ENCODE results near the gene ADAM12.

- TF ChIP-seq, protein P1, sequence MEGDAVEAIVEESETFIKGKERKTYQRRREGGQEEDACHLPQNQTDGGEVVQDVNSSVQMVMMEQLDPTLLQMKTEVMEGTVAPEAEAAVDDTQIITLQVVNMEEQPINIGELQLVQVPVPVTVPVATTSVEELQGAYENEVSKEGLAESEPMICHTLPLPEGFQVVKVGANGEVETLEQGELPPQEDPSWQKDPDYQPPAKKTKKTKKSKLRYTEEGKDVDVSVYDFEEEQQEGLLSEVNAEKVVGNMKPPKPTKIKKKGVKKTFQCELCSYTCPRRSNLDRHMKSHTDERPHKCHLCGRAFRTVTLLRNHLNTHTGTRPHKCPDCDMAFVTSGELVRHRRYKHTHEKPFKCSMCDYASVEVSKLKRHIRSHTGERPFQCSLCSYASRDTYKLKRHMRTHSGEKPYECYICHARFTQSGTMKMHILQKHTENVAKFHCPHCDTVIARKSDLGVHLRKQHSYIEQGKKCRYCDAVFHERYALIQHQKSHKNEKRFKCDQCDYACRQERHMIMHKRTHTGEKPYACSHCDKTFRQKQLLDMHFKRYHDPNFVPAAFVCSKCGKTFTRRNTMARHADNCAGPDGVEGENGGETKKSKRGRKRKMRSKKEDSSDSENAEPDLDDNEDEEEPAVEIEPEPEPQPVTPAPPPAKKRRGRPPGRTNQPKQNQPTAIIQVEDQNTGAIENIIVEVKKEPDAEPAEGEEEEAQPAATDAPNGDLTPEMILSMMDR (conservative IDR thresholded peaks at IDR 0.05): no peak
- TF ChIP-seq EZH2 (IDR thresholded peaks at IDR 0.05; ENCODE audit: low read depth): no peak
These were observed 336.1 kb downstream of the ADAM12 start for GRCh38 chr10:126052171-126052570.
